ENCODE measurements around the gene PRDM16. TPM values are rescaled to one million over a fixed set of nuclear protein-coding genes. Genes with fewer than 3 reads are reported as not detected.

The PRDM16 gene
- total RNA-seq, 1 experiment from 2014 or later = 0.17 TPM

DNA sequence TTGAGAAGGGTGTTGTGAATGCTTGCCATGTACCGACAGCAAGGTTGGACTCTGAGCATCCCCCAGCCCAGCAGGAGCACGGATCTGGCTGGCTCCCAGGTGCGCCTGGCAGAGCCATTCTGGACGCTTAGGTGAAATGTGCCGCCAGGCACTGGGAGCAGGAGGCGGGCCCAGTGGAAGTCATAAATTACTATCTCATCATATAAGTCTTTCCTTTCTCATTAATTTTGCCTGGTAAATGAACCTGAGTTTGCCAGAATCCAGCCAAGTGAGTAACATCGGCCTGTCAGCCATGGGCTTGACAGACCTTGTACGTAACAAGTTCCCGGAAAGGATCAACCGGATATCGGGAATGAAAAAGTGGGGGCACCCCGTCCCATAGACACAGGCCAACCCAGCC is 206.0 kb downstream of the PRDM16 start:
- Histone ChIP-seq H3K27ac (ENCODE audit: insufficient read length, low read depth, low read length) (no peak overlapping the region), H2BK5ac (ENCODE audit: insufficient read length, low read length) (no peak overlapping the region), H3K27me3 (ENCODE audit: insufficient read depth, low read length) (no peaks in the 10 kb centered on the region), H2BK20ac (ENCODE audit: low read depth, low read length, poor library complexity, severe bottlenecking) (no peak overlapping the region), H3K79me2 (ENCODE audit: insufficient read depth, low read length) (no peaks in the 10 kb centered on the region), H3K23me2 (ENCODE audit: insufficient read length, low read depth, low read length, poor library complexity, severe bottlenecking) (no peaks in the 10 kb centered on the region), H3K4ac (ENCODE audit: low read depth, low read length) (no peak overlapping the region), H3K14ac (ENCODE audit: insufficient read depth, low read length) (no peak overlapping the region), H3T11ph (ENCODE audit: low read length) (no peak overlapping the region), H3K4me1 (ENCODE audit: insufficient read depth, low read length) (no peaks in the 10 kb centered on the region), H4K5ac (ENCODE audit: insufficient read length, low read depth, low read length) (no peak overlapping the region), H3K79me1 (ENCODE audit: insufficient read depth, low read depth, low read length, poor library complexity, severe bottlenecking) (no peaks in the 10 kb centered on the region), H2AK5ac (ENCODE audit: insufficient read length, low read length) (no peak overlapping the region), H2AFZ (ENCODE audit: low read length) (no peak overlapping the region), H4K8ac (replicated peaks; ENCODE audit: insufficient read length, low read depth, low read length) (no peak overlapping the region), H4K20me1 (ENCODE audit: control insufficient read depth, insufficient read depth, insufficient read length) (no peaks in the 10 kb centered on the region), H2BK120ac (ENCODE audit: low read depth, low read length, poor library complexity, severe bottlenecking) (no peak overlapping the region), H3K23ac (ENCODE audit: insufficient read length, low read depth, low read length) (no peak overlapping the region), H3K9ac (ENCODE audit: extremely low read depth, insufficient read length, low read length) (no peak overlapping the region), H3K9me3 (ENCODE audit: control insufficient read depth, low read depth, low read length) (no peaks in the 10 kb centered on the region), H3K56ac (ENCODE audit: insufficient read length, low read depth, low read length) (no peak overlapping the region), H2BK12ac (ENCODE audit: insufficient read length, low read depth, low read length) (no peak overlapping the region), H2BK15ac (ENCODE audit: low read depth, low read length) (no peak overlapping the region), H3K4me2 (ENCODE audit: insufficient read depth, insufficient read length, low read length) (no peak overlapping the region), H4K91ac (ENCODE audit: insufficient read length, low read depth, low read length) (no peak overlapping the region), H3K18ac (ENCODE audit: insufficient read length, low read depth, low read length) (no peak overlapping the region)
- Mint-ChIP-seq H3K27me3 (ENCODE audit: low read depth) (no peaks in the 10 kb centered on the region; the same call in 1 of the 2 replicates), H3K36me3 (ENCODE audit: insufficient read depth in 1 of 3, low read depth in 3 of 3) (no peaks in the 10 kb centered on the region), H3K4me1 (peaks cover 0 to 2% of the 10 kb centered on the region in 2 experiments; a peak in 1 of 4 replicates), H3K27ac (no peak overlapping the region; a peak in 1 of 7 replicates), H3K9me3 (no peaks in the 10 kb centered on the region; a peak in 4 of 5 replicates), H3K4me3 (no peak overlapping the region)
- DNase-seq = no peak
- TF ChIP-seq, protein P1, sequence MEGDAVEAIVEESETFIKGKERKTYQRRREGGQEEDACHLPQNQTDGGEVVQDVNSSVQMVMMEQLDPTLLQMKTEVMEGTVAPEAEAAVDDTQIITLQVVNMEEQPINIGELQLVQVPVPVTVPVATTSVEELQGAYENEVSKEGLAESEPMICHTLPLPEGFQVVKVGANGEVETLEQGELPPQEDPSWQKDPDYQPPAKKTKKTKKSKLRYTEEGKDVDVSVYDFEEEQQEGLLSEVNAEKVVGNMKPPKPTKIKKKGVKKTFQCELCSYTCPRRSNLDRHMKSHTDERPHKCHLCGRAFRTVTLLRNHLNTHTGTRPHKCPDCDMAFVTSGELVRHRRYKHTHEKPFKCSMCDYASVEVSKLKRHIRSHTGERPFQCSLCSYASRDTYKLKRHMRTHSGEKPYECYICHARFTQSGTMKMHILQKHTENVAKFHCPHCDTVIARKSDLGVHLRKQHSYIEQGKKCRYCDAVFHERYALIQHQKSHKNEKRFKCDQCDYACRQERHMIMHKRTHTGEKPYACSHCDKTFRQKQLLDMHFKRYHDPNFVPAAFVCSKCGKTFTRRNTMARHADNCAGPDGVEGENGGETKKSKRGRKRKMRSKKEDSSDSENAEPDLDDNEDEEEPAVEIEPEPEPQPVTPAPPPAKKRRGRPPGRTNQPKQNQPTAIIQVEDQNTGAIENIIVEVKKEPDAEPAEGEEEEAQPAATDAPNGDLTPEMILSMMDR (conservative IDR thresholded peaks at IDR 0.05) = no peak
- WGBS (ENCODE audit: extremely low coverage, insufficient read length, low lambda C conversion rate) = no CpG with 5 or more reads among the region's 12 CpGs

All from H9 (cell line).